H1 (cell line): ENCODE results near the gene CDKN1A. TPM values are rescaled to one million over a fixed set of nuclear protein-coding genes. Genes with fewer than 3 reads are reported as not detected.

Experiments
- BACH1 ChIP-seq: IDR thresholded peaks from 2 replicates; pipeline ENCODE4 v1.6.1; 2012; ENCODE audit warnings: low read length, improper control_type of control experiment
- BCL11A ChIP-seq, 2 experiments: IDR thresholded peaks; one replicate each; pipeline ENCODE4 v1.6.1; 2011; ENCODE audit warnings: low read depth in 2 of 2, low read length in 2 of 2, mild to moderate bottlenecking in 2 of 2
- HDAC6 ChIP-seq: IDR thresholded peaks from one replicate; pipeline ENCODE4 v1.7.1; 2012; ENCODE audit warnings: low read depth, mild to moderate bottlenecking, inconsistent platforms, low read length, moderate library complexity
- KDM5A ChIP-seq: fragments of 200-600 bp; IDR thresholded peaks from 2 replicates; pipeline ENCODE4 v1.7.1; 2012; ENCODE audit warnings: mild to moderate bottlenecking, low read length, inconsistent platforms, mixed read lengths
- USF2 ChIP-seq: IDR thresholded peaks from 2 replicates; pipeline ENCODE4 v1.6.1; 2011; ENCODE audit warnings: low read length, improper control_type of control experiment
- polyA plus RNA-seq, 7 experiments: library from polyadenylated mRNA; depleted of rRNA in 3 of 7; stranded (reverse) in 5 of 7; unstranded in 2 of 7; fragments of >200 nt in 5 of 7; fragments of 200-250 nt in 2 of 7; gene quantifications; 1 replicate in 5 of 7; 2 replicates in 1 of 7; 4 replicates in 1 of 7; pipeline versions ENCODE4 v1.2.1 to v1.2.3, GENCODE V29; 2011 to 2013; ENCODE audit warnings: missing spikeins in 2 of 7, mixed read lengths in 2 of 7
- total RNA-seq: library from RNA; stranded (reverse); fragmentation: NEBNext Ultra II Directional; extraction: Animal tissue kit (Norgen Biotek cat#: 25700); gene quantifications from 2 replicates; pipeline ENCODE4 v1.2.1, GENCODE V29; 2021

CDKN1A gene
- total and polyA plus RNA-seq, 2 of the 8 experiments (the other 6 are each of a cell fraction or from before 2014, with no cell fraction given) = 15.2 to 36.0 TPM

- no peak for TF ChIP-seq USF2
- TF ChIP-seq BCL11A (IDR thresholded peaks at IDR 0.05; ENCODE audit: low read depth in 2 of 2, low read length in 2 of 2) = no peak
- no peak for TF ChIP-seq KDM5A
- no peak for TF ChIP-seq BACH1
- no peak for TF ChIP-seq HDAC6
Measured at GRCh38 chr6:36688739-36689075, 10.2 kb downstream of the CDKN1A start (continued).
